Neural cell (in vitro differentiated cells): ENCODE results near the gene C9orf72. TPM values are rescaled to one million over a fixed set of nuclear protein-coding genes. Genes with fewer than 3 reads are reported as not detected.

Source experiments
- H2AFZ ChIP-seq: fragments of 200-600, 300-800 bp; sonication (generic), shearing (Covaris generic); 2 replicates; pipeline ENCODE4 v1.6.0; 2014; ENCODE audit warnings: low read depth, mild to moderate bottlenecking, antibody characterized with exemption, low read length, moderate library complexity
- H3F3A ChIP-seq: fragments of 200-600 bp; shearing (Covaris generic); 2 replicates; pipeline ENCODE4 v1.6.1; 2016; ENCODE audit warnings: mild to moderate bottlenecking, moderate library complexity, mixed read lengths, antibody characterized with exemption, low read length; ENCODE audit not compliant: insufficient read depth, poor library complexity, severe bottlenecking
- H3K27ac ChIP-seq: fragments of 200-600, 300-800 bp; sonication (generic), shearing (Covaris generic); 2 replicates; pipeline ENCODE4 v1.5.1; 2014; ENCODE audit warnings: mild to moderate bottlenecking, low read length, moderate library complexity
- H3K27me3 ChIP-seq: fragments of 300-800, 200-600 bp; sonication (generic), shearing (Covaris generic); 2 replicates; pipeline ENCODE4 v1.6.0; 2014; ENCODE audit warnings: mild to moderate bottlenecking, low read depth, low read length, moderate library complexity; ENCODE audit not compliant: insufficient read depth
- H3K36me3 ChIP-seq: fragments of 300-800, 200-600 bp; sonication (generic), shearing (Covaris generic); 2 replicates; pipeline ENCODE4 v1.5.1; 2014; ENCODE audit warnings: mild to moderate bottlenecking, antibody characterized with exemption, low read length, moderate library complexity; ENCODE audit not compliant: insufficient read depth
- H3K4me2 ChIP-seq: fragments of 300-800, 200-600 bp; sonication (generic), shearing (Covaris generic); 2 replicates; pipeline ENCODE4 v1.6.0; 2014; ENCODE audit warnings: mild to moderate bottlenecking, low read length
- H3K4me3 ChIP-seq: fragments of 300-800, 200-600 bp; sonication (generic), shearing (Covaris generic); 2 replicates; pipeline ENCODE4 v1.5.1; 2014; ENCODE audit warnings: mild to moderate bottlenecking, low read length, moderate library complexity
- H3K79me2 ChIP-seq: fragments of 200-600 bp; shearing (Covaris generic); replicated peaks from 2 replicates; pipeline ENCODE4 v1.6.0; 2014; ENCODE audit warnings: mild to moderate bottlenecking, low read length, moderate library complexity; ENCODE audit not compliant: insufficient read depth
- H3K9ac ChIP-seq: fragments of 300-800, 200-600 bp; sonication (generic), shearing (Covaris generic); 2 replicates; pipeline ENCODE4 v1.6.1; 2016; ENCODE audit warnings: mild to moderate bottlenecking, low read length, mixed read lengths
- H3K9me2 ChIP-seq: fragments of 200-600 bp; shearing (Covaris generic); 2 replicates; pipeline ENCODE4 v1.6.1; 2016; ENCODE audit warnings: mild to moderate bottlenecking, low read length, mixed read lengths; ENCODE audit not compliant: insufficient read depth
- H3K9me3 ChIP-seq: fragments of 200-600, 300-800 bp; sonication (generic), shearing (Covaris generic); 2 replicates; pipeline ENCODE4 v1.6.1; 2016; ENCODE audit warnings: mild to moderate bottlenecking, mixed run types, low read length, moderate library complexity, mixed read lengths
- H4K20me1 ChIP-seq: fragments of 200-600 bp; shearing (Covaris generic); 2 replicates; pipeline ENCODE4 v1.6.1; 2016; ENCODE audit warnings: mild to moderate bottlenecking, mixed run types; ENCODE audit not compliant: insufficient read depth
- CTCF ChIP-seq: fragments of 450-650 bp; IDR thresholded peaks from 2 replicates; pipeline ENCODE4 v1.5.1; 2014; ENCODE audit warnings: antibody characterized with exemption, mild to moderate bottlenecking, moderate library complexity; ENCODE audit not compliant: poor library complexity, severe bottlenecking
- EP300 ChIP-seq: fragments of 450-650 bp; conservative IDR thresholded peaks from 2 replicates; pipeline ENCODE4 v1.6.1; 2014; ENCODE audit warnings: antibody characterized with exemption, mild to moderate bottlenecking, moderate library complexity; ENCODE audit not compliant: poor library complexity, severe bottlenecking
- EZH2 ChIP-seq: fragments of 200-600, 300-800 bp; shearing (Covaris generic), sonication (generic); IDR thresholded peaks from 2 replicates; pipeline ENCODE4 v1.6.1; 2014; ENCODE audit warnings: antibody characterized with exemption, low read length, borderline replicate concordance, mild to moderate bottlenecking; ENCODE audit not compliant: insufficient read depth, poor library complexity, severe bottlenecking
- MXI1 ChIP-seq: fragments of 450-650 bp; conservative IDR thresholded peaks from 2 replicates; pipeline ENCODE4 v1.6.1; 2014; ENCODE audit warnings: antibody characterized with exemption, mild to moderate bottlenecking; ENCODE audit not compliant: poor library complexity, severe bottlenecking
- POLR2AphosphoS5 ChIP-seq: IDR thresholded peaks from 2 replicates; pipeline ENCODE4 v1.6.1; 2012
- RAD21 ChIP-seq: fragments of 450-650 bp; conservative IDR thresholded peaks from 2 replicates; pipeline ENCODE4 v1.6.1; 2014; ENCODE audit warnings: antibody characterized with exemption, mild to moderate bottlenecking, moderate library complexity
- REST ChIP-seq: IDR thresholded peaks from 2 replicates; pipeline ENCODE4 v1.6.1; 2012; ENCODE audit warnings: borderline replicate concordance
- SMC3 ChIP-seq: fragments of 450-650 bp; conservative IDR thresholded peaks from 2 replicates; pipeline ENCODE4 v1.6.1; 2014; ENCODE audit warnings: antibody characterized with exemption, mild to moderate bottlenecking, moderate library complexity; ENCODE audit not compliant: poor library complexity
- TAF1 ChIP-seq: IDR thresholded peaks from 2 replicates; pipeline ENCODE4 v1.6.1; 2012; ENCODE audit warnings: low read depth
- polyA plus RNA-seq: library from polyadenylated mRNA; depleted of rRNA; stranded (reverse); fragments of >200 nt; gene quantifications from 2 replicates; pipeline ENCODE4 v1.2.3, GENCODE V29; 2014

C9orf72 gene
- polyA plus RNA-seq, 1 donor from 2014 or later = 166 TPM

GRCh38 chr9:27518006-27518405 lies 55.3 kb downstream of the C9orf72 start:
- H3K9ac ChIP-seq = no peak overlapping the region
- no peaks in the 10 kb centered on the region for H3F3A ChIP-seq
- H3K9me2 ChIP-seq = no peaks in the 10 kb centered on the region
- no peak overlapping the region for H3K4me2 ChIP-seq
- H4K20me1 ChIP-seq = no peaks in the 10 kb centered on the region
- H3K79me2 ChIP-seq = peaks cover 3% of the 10 kb centered on the region
- H3K4me3 ChIP-seq = no peak overlapping the region
- H3K36me3 ChIP-seq = no peaks in the 10 kb centered on the region
- no peak overlapping the region for H2AFZ ChIP-seq
- no peak overlapping the region for H3K27ac ChIP-seq
- no peak for TF ChIP-seq EP300
- no peak for TF ChIP-seq CTCF
- no peak for TF ChIP-seq REST
- no peak for TF ChIP-seq POLR2AphosphoS5
- TF ChIP-seq SMC3 = no peak
- no peak for TF ChIP-seq MXI1
- TF ChIP-seq TAF1 = no peak
- TF ChIP-seq EZH2 = no peak
- no peak for TF ChIP-seq RAD21
- no peaks in the 10 kb centered on the region for H3K27me3 ChIP-seq
- no peaks in the 10 kb centered on the region for H3K9me3 ChIP-seq

GRCh38 chr9:27514551-27514950 lies 58.7 kb downstream of the C9orf72 start:
- H3K27me3 ChIP-seq = no peaks in the 10 kb centered on the region
- no peaks in the 10 kb centered on the region for H3F3A ChIP-seq
- peaks cover 4% of the 10 kb centered on the region for H3K79me2 ChIP-seq
- no peak overlapping the region for H3K9ac ChIP-seq
- no peak overlapping the region for H3K27ac ChIP-seq
- no peak overlapping the region for H2AFZ ChIP-seq
- no peaks in the 10 kb centered on the region for H4K20me1 ChIP-seq
- H3K4me2 ChIP-seq = no peak overlapping the region
- no peak overlapping the region for H3K4me3 ChIP-seq
- H3K36me3 ChIP-seq = no peaks in the 10 kb centered on the region
- no peaks in the 10 kb centered on the region for H3K9me3 ChIP-seq
- H3K9me2 ChIP-seq = no peaks in the 10 kb centered on the region
- TF ChIP-seq CTCF (no peak), TAF1 (no peak)
